ENCODE data around the gene SMARCC1.

Gene SMARCC1

GRCh38 chr3:47650294-47650693, 131.4 kb downstream of the SMARCC1 start (continued):
- TF ChIP-seq, protein P1, sequence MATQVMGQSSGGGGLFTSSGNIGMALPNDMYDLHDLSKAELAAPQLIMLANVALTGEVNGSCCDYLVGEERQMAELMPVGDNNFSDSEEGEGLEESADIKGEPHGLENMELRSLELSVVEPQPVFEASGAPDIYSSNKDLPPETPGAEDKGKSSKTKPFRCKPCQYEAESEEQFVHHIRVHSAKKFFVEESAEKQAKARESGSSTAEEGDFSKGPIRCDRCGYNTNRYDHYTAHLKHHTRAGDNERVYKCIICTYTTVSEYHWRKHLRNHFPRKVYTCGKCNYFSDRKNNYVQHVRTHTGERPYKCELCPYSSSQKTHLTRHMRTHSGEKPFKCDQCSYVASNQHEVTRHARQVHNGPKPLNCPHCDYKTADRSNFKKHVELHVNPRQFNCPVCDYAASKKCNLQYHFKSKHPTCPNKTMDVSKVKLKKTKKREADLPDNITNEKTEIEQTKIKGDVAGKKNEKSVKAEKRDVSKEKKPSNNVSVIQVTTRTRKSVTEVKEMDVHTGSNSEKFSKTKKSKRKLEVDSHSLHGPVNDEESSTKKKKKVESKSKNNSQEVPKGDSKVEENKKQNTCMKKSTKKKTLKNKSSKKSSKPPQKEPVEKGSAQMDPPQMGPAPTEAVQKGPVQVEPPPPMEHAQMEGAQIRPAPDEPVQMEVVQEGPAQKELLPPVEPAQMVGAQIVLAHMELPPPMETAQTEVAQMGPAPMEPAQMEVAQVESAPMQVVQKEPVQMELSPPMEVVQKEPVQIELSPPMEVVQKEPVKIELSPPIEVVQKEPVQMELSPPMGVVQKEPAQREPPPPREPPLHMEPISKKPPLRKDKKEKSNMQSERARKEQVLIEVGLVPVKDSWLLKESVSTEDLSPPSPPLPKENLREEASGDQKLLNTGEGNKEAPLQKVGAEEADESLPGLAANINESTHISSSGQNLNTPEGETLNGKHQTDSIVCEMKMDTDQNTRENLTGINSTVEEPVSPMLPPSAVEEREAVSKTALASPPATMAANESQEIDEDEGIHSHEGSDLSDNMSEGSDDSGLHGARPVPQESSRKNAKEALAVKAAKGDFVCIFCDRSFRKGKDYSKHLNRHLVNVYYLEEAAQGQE (tag by site-specific recombination; IDR thresholded peaks at IDR 0.05), result no peak
- TF ChIP-seq GLIS2 (tag by site-specific recombination; IDR thresholded peaks at IDR 0.05) (no peak), ZNF707 (tag by site-specific recombination; IDR thresholded peaks at IDR 0.05) (no peak), YY2 (tag by site-specific recombination; IDR thresholded peaks at IDR 0.05) (no peak), MYNN (tag by site-specific recombination; IDR thresholded peaks at IDR 0.05; ENCODE audit: borderline replicate concordance) (no peak), ZNF548 (tag by site-specific recombination; IDR thresholded peaks at IDR 0.05) (no peak), ZBTB1 (tag by site-specific recombination; IDR thresholded peaks at IDR 0.05) (no peak), ZNF501 (tag by site-specific recombination; IDR thresholded peaks at IDR 0.05) (no peak), ZNF148 (tag by site-specific recombination; IDR thresholded peaks at IDR 0.05; ENCODE audit: borderline replicate concordance) (no peak)

DNA sequence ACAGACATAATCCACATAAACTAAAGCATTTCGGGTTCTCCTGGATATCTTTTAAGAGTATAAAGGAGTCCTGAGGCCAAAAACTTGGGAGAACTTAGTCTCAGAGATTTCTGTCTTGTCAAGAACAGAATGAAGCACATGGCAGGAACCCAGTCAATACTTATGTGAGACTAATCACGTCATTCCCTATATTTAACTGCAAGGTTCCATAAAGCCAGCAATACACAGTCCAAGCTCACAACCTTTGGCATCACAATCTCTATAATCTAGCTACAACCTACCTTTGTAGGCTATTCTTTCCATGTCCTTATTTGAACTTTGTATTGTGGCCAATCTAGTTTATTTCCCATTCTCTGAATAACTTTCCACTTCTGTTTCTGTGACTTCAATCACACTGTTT, 134.1 kb downstream of the SMARCC1 start:
- no peaks in the 10 kb centered on the region for H3K9me3 ChIP-seq (ENCODE audit: control insufficient read depth, insufficient read depth, low read depth, low read length)
- H3K36me3 ChIP-seq (ENCODE audit: control insufficient read depth in 2 of 2, insufficient read depth in 1 of 2, low read length in 2 of 2), result peaks cover 0 to 15% of the 10 kb centered on the region in 2 experiments; a peak in 1 of 3 replicates
- CTCF ChIA-PET, result no interaction called here
- POLR2A ChIA-PET, result no interaction called here
- no peak overlapping the region for H3K4me3 ChIP-seq (ENCODE audit: low read depth, low read length)
- H3K4me1 ChIP-seq (ENCODE audit: control insufficient read depth, insufficient read depth, low read length), result no peaks in the 10 kb centered on the region
- H3K27ac ChIP-seq (ENCODE audit: extremely low read depth, low read depth, low read length), result no peak overlapping the region
- no peak for TF ChIP-seq ZBTB49 (tag by site-specific recombination; IDR thresholded peaks at IDR 0.05; ENCODE audit: low read depth)
- no peak for TF ChIP-seq ZBTB48 (tag by site-specific recombination; IDR thresholded peaks at IDR 0.05)
- TF ChIP-seq ZBTB6 (tag by site-specific recombination; IDR thresholded peaks at IDR 0.05), result no peak
- no peak for TF ChIP-seq ZNF2 (tag by site-specific recombination; IDR thresholded peaks at IDR 0.05)
- TF ChIP-seq ZNF184 (tag by site-specific recombination; IDR thresholded peaks at IDR 0.05), result no peak
- no peak for TF ChIP-seq ZNF211 (tag by site-specific recombination; IDR thresholded peaks at IDR 0.05; ENCODE audit: low read depth)
- no peak for TF ChIP-seq ZNF473 (tag by site-specific recombination; IDR thresholded peaks at IDR 0.05)
- no peak for TF ChIP-seq ZNF366 (tag by site-specific recombination; conservative IDR thresholded peaks at IDR 0.05)
- no peak for TF ChIP-seq ZNF112 (tag by site-specific recombination; IDR thresholded peaks at IDR 0.05)
